PC-9 (cell line): ENCODE data around the gene TMCC1. TPM values are rescaled to one million over a fixed set of nuclear protein-coding genes. Genes with fewer than 3 reads are reported as not detected.
A peak's percentile ranks its signal among the peaks of the same experiment; 100 is the strongest.
"Not testable (repeated sequence)": the region's sequence is repeated elsewhere in the genome, so short reads cannot be mapped to it uniquely, and the experiment has no call there.

ENCODE experiments used
- BruUV-seq: library from RNA; stranded (reverse); fragments of 400-500 nt; replicated peaks from 2 replicates; lab custom pipeline; 2021; lab: Mats Ljungman, UMichigan
- CTCF ChIA-PET: fragments of 300-600 bp; sonication (Branson Sonifier 250); formaldehyde crosslinking; loops from one replicate; lab custom pipeline; 2022; ENCODE audit warnings: antibody characterized with exemption; lab: Charles Lee
- POLR2A ChIA-PET: fragments of 300-600 bp; sonication (Branson Sonifier 250); formaldehyde crosslinking; loops from one replicate; lab custom pipeline; 2022; ENCODE audit warnings: antibody characterized with exemption; ENCODE audit not compliant: unreplicated experiment; lab: Charles Lee
- DNase-seq, 2 experiments: peaks; one replicate each; pipeline versions ENCODE4 v3.0.0 to v3.0.0-alpha.2; 2015 to 2022; ENCODE audit warnings: mixed read lengths in 1 of 2
- H2AFZ ChIP-seq: fragments of 200-600 bp; sonication (generic); 2 replicates; pipeline ENCODE4 v1.8.1; 2017; ENCODE audit warnings: antibody characterized with exemption
- H3F3A ChIP-seq: fragments of 200-600 bp; sonication (generic); 2 replicates; pipeline ENCODE4 v1.8.1; 2017; ENCODE audit warnings: antibody characterized with exemption, mild to moderate bottlenecking, low read depth; ENCODE audit not compliant: insufficient read depth
- H3K27ac ChIP-seq: fragments of 200-600 bp; sonication (generic); 2 replicates; pipeline ENCODE4 v1.6.1; 2016; ENCODE audit warnings: mixed run types
- H3K27me3 ChIP-seq: fragments of 200-600 bp; sonication (generic); 2 replicates; pipeline ENCODE4 v1.6.1; 2016; ENCODE audit warnings: low read depth, mixed run types; ENCODE audit not compliant: insufficient read depth
- H3K36me3 ChIP-seq: fragments of 200-600 bp; sonication (generic); 2 replicates; pipeline ENCODE4 v1.6.1; 2016; ENCODE audit warnings: low read depth, mixed run types
- H3K4me1 ChIP-seq: fragments of 200-600 bp; sonication (generic); replicated peaks from 2 replicates; pipeline ENCODE4 v1.6.1; 2016; ENCODE audit warnings: mixed run types; ENCODE audit not compliant: insufficient read depth
- H3K4me2 ChIP-seq: fragments of 200-600 bp; sonication (generic); 2 replicates; pipeline ENCODE4 v1.6.1; 2017; ENCODE audit warnings: mixed run types
- H3K4me3 ChIP-seq: fragments of 200-600 bp; sonication (generic); 2 replicates; pipeline ENCODE4 v1.6.1; 2016; ENCODE audit warnings: mixed run types
- H3K79me2 ChIP-seq: fragments of 200-600 bp; sonication (generic); 2 replicates; pipeline ENCODE4 v1.6.1; 2017; ENCODE audit warnings: low read depth, mixed run types
- H3K9me2 ChIP-seq: fragments of 200-600 bp; sonication (generic); 2 replicates; pipeline ENCODE4 v1.8.1; 2017; ENCODE audit warnings: mild to moderate bottlenecking; ENCODE audit not compliant: insufficient read depth
- H3K9me3 ChIP-seq: fragments of 200-600 bp; sonication (generic); 2 replicates; pipeline ENCODE4 v1.8.1; 2016; ENCODE audit warnings: low read depth; ENCODE audit not compliant: insufficient read depth
- H4K20me1 ChIP-seq: fragments of 200-600 bp; sonication (generic); 2 replicates; pipeline ENCODE4 v1.8.1; 2017; ENCODE audit not compliant: insufficient read depth
- EZH2 ChIP-seq: fragments of 200-600 bp; sonication (generic); IDR thresholded peaks from 2 replicates; pipeline ENCODE4 v1.8.0; 2017; ENCODE audit warnings: antibody characterized with exemption, low read depth
- intact Hi-C: fragments of 100-400 bp; cut with micrococcal nuclease; formaldehyde crosslinking; loops from one replicate; pipeline ENCODE4 v1.10.0; 2022; ENCODE audit not compliant: unreplicated experiment
- total RNA-seq: library from RNA; stranded (reverse); gene quantifications from 2 replicates; pipeline ENCODE4 v1.2.3, GENCODE V29; 2021
- TF ChIP-seq, protein P1 (sequence below): fragments of 200-600 bp; sonication (generic); conservative IDR thresholded peaks from 2 replicates; pipeline ENCODE4 v1.6.1; 2017; ENCODE audit warnings: mixed run types, antibody characterized with exemption, mild to moderate bottlenecking, moderate library complexity

Gene TMCC1
- total RNA-seq, 1 experiment from 2014 or later = 41.4 TPM

DNA sequence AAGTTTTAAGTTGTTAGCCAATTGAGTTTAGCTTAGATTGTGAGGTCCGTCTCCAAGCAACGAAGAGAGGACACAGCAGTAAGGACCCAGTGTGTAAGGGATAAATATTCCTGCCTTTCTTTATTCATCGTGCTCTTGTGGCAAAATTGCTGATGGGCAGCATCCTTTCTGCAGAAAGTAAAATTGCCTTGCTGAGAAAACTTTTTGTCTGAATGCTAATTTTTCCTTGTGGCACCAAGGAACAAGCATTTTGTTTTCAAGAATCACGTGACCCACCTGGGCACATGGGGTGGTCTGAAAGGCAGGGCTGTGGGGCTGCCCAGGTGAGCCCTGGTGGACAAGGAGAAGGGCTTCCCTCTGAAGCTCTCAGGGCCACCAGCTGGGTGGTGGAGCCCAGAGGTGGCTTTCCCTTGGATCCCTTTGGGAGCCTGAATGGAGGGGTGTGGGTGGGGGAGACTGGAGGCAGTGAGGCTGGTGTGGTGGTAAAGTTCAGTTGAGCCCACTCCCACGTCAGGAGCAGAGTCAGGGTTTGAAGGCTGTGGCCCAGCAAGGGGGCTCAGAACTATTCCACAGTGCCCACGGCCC, 24.0 kb upstream of the TMCC1 start:
- H3K36me3 ChIP-seq = no peaks in the 10 kb centered on the region
- ChIA-PET POLR2A (no interaction called here), CTCF (no interaction called here)
- no peaks in the 10 kb centered on the region for H4K20me1 ChIP-seq
- no peak overlapping the region for H2AFZ ChIP-seq
- BruUV-seq = no TSS peak
- H3K4me3 ChIP-seq = no peak overlapping the region
- no peaks in the 10 kb centered on the region for H3K79me2 ChIP-seq
- no peaks in the 10 kb centered on the region for H3K4me1 ChIP-seq
- no peaks in the 10 kb centered on the region for H3K9me2 ChIP-seq
- intact Hi-C loops = no loop called here
- no peak overlapping the region for H3K4me2 ChIP-seq
- no peak for DNase-seq
- peaks cover 31% of the 10 kb centered on the region for H3K9me3 ChIP-seq
- H3F3A ChIP-seq = no peaks in the 10 kb centered on the region
- no peak for TF ChIP-seq EZH2
- TF ChIP-seq, protein P1, sequence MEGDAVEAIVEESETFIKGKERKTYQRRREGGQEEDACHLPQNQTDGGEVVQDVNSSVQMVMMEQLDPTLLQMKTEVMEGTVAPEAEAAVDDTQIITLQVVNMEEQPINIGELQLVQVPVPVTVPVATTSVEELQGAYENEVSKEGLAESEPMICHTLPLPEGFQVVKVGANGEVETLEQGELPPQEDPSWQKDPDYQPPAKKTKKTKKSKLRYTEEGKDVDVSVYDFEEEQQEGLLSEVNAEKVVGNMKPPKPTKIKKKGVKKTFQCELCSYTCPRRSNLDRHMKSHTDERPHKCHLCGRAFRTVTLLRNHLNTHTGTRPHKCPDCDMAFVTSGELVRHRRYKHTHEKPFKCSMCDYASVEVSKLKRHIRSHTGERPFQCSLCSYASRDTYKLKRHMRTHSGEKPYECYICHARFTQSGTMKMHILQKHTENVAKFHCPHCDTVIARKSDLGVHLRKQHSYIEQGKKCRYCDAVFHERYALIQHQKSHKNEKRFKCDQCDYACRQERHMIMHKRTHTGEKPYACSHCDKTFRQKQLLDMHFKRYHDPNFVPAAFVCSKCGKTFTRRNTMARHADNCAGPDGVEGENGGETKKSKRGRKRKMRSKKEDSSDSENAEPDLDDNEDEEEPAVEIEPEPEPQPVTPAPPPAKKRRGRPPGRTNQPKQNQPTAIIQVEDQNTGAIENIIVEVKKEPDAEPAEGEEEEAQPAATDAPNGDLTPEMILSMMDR = no peak
- no peak overlapping the region for H3K27ac ChIP-seq
- no peaks in the 10 kb centered on the region for H3K27me3 ChIP-seq

DNA sequence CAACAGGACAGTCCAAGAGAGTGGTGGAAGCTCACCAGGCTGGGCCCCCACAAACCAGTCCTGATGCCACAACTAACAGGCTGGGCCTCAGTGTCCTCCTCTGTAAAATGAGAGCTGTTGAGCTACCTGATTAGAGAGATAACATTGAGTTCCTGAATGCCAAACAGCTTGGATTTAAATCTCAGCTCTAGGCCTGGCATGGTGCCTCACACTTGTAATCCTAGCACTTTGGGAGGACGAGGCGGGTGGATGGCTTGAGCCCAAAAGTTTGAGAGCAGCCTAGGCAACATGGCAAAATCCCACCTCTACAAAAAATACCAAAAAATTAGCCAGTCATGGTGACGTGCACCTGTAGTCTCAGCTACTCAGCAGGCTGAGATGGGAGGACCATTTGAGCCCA, 20.1 kb upstream of the TMCC1 start:
- POLR2A ChIA-PET = no interaction called here
- H3K4me3 ChIP-seq = no peak overlapping the region
- no peak overlapping the region for H2AFZ ChIP-seq
- H3K9me2 ChIP-seq = no peaks in the 10 kb centered on the region
- H3K9me3 ChIP-seq = peaks cover 32% of the 10 kb centered on the region
- CTCF ChIA-PET = interaction anchor here (0.7 kb wide), 1 partner anchor 21 kb away, joined by 3 read pairs; no protein-coding TSS in a partner anchor
- H3K4me2 ChIP-seq = no peak overlapping the region
- H3K27me3 ChIP-seq = no peaks in the 10 kb centered on the region
- no TSS peak for BruUV-seq
- no peaks in the 10 kb centered on the region for H3K79me2 ChIP-seq
- H3K27ac ChIP-seq = no peak overlapping the region
- intact Hi-C loops = no loop called here
- TF ChIP-seq EZH2 = no peak
- TF ChIP-seq, protein P1 = no peak
- DNase-seq = no peak
- peaks cover 13% of the 10 kb centered on the region for H3K4me1 ChIP-seq
- H3K36me3 ChIP-seq = no peaks in the 10 kb centered on the region
- H3F3A ChIP-seq = peaks cover 3% of the 10 kb centered on the region; the same call in 1 of the 2 replicates
- no peaks in the 10 kb centered on the region for H4K20me1 ChIP-seq

GRCh38 chr3:129911261-129911861, 17.9 kb upstream of the TMCC1 start:
- ChIA-PET CTCF (no interaction called here), POLR2A (interaction anchor here (0.7 kb wide), 1 partner anchor 23 kb away, joined by 3 read pairs; no protein-coding TSS in a partner anchor)
- H4K20me1 ChIP-seq = no peaks in the 10 kb centered on the region
- H2AFZ ChIP-seq = no peak overlapping the region
- BruUV-seq = no TSS peak
- H3K79me2 ChIP-seq = no peaks in the 10 kb centered on the region
- H3K36me3 ChIP-seq = no peaks in the 10 kb centered on the region
- DNase-seq = no peak
- no peak overlapping the region for H3K4me3 ChIP-seq
- no peaks in the 10 kb centered on the region for H3K9me2 ChIP-seq
- H3K4me1 ChIP-seq = peaks cover 27% of the 10 kb centered on the region
- TF ChIP-seq, protein P1 = no peak
- no peak for TF ChIP-seq EZH2
- intact Hi-C loops = no loop called here
- no peak overlapping the region for H3K4me2 ChIP-seq
- H3K27me3 ChIP-seq = no peaks in the 10 kb centered on the region
- no peak overlapping the region for H3K27ac ChIP-seq
- peaks cover 13% of the 10 kb centered on the region for H3F3A ChIP-seq
- peaks cover 31% of the 10 kb centered on the region for H3K9me3 ChIP-seq

DNA sequence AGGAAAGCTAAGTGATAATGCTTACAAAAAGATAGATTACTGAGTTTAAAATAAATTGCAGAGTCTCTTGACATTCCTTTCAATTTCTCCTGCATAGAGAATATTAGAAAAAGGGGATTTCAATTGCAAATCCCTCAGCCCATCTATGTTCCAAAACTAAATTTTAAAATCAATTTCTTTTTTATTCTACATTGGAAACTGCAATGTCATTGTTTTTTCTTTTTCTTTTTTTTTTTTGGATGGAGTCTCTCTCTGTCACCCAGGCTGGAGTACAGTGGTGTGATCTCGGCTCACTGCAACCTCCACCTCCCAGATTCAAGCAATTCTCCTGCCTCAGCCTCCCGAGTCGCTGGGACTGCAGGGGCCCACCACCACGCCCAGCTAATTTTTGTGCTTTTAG, 15.7 kb upstream of the TMCC1 start:
- H2AFZ ChIP-seq, H3K4me3 ChIP-seq, H3K36me3 ChIP-seq, H4K20me1 ChIP-seq, H3K79me2 ChIP-seq, H3K27me3 ChIP-seq, BruUV-seq, H3K9me2 ChIP-seq, DNase-seq: not testable (repeated sequence)
- ChIA-PET POLR2A (interaction anchor here (0.6 to 0.8 kb wide), 3 partner anchors 304 to 593 kb away, joined by 3 to 7 read pairs (median 6); a partner anchor contains a TSS), CTCF (interaction anchor here (1.2 to 1.3 kb wide), 2 partner anchors 16 to 19 kb away, joined by 5 to 6 read pairs; no protein-coding TSS in a partner anchor)
- H3F3A ChIP-seq = peaks cover 13% of the 10 kb centered on the region
- intact Hi-C loops = loop anchor here (2.0 kb wide), 1 partner anchor 26 kb away; no protein-coding TSS in a partner anchor
- H3K9me3 ChIP-seq = peaks cover 34% of the 10 kb centered on the region
- peak overlapping the region; percentile 72 for H3K27ac ChIP-seq
- H3K4me2 ChIP-seq = peak overlapping the region; percentile 64; the same call in 1 of the 2 replicates
- H3K4me1 ChIP-seq = peaks cover 27% of the 10 kb centered on the region
